Measurements from ENCODE around the gene BHLHE41. TPM values are rescaled to one million over a fixed set of nuclear protein-coding genes. Genes with fewer than 3 reads are reported as not detected.

BHLHE41 gene
- polyA plus RNA-seq, 1 donor (not counting 4 experiments of a cell fraction or from before 2014, with no cell fraction given) = 1.4 TPM

DNA sequence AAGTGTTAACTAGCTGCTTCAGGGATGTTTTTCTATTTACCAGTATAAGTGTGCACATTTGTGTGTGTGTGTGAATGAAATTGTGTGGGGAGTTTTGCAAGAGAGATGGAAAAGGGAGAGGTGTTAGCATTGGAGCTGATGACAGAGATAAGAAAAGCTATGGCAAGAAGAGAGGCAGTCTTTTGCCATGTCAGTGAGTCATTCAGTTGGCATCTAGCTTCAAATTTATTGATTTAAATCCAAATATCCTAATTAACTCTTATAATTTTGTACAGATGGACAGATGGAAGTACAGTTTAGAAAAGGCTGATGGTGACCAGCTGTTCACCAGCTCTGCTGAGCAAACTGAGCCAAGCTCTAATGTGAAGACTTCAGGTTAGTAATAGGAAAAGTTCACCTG lies 3.3 kb upstream of the BHLHE41 start:
- DNase-seq (ENCODE audit: low read depth, low spot score) (no peak), FAIRE-seq (no peak)
- H3K4me1 ChIP-seq (ENCODE audit: control insufficient read depth, extremely low read depth, insufficient read depth, low read length) = peaks cover 15% of the 10 kb centered on the region
- no peak overlapping the region for H3K4me3 ChIP-seq (ENCODE audit: control insufficient read depth in 2 of 3, extremely low read depth in 1 of 3, insufficient read depth in 2 of 3, low read depth in 1 of 3, low read length in 3 of 3)
- no peaks in the 10 kb centered on the region for H4K20me1 ChIP-seq (ENCODE audit: control insufficient read depth, extremely low read depth, insufficient read depth, low read length)
- H3K9me1 ChIP-seq (ENCODE audit: control insufficient read depth, extremely low read depth, insufficient read depth, low read length) = no peaks in the 10 kb centered on the region
- no peaks in the 10 kb centered on the region for H3K79me2 ChIP-seq (ENCODE audit: control insufficient read depth, insufficient read depth, low read length)
- H3K27me3 ChIP-seq (ENCODE audit: control insufficient read depth, extremely low read depth, insufficient read depth, low read length) = peaks cover 13% of the 10 kb centered on the region
- H3K9ac ChIP-seq (ENCODE audit: control insufficient read depth, extremely low read depth, insufficient read depth, low read length) = no peak overlapping the region
- H3K27ac ChIP-seq (ENCODE audit: control insufficient read depth, insufficient read depth, low read length) = no peak overlapping the region
- no peaks in the 10 kb centered on the region for H3K9me3 ChIP-seq (ENCODE audit: control insufficient read depth, low read depth, low read length)
- TF ChIP-seq, protein P1, sequence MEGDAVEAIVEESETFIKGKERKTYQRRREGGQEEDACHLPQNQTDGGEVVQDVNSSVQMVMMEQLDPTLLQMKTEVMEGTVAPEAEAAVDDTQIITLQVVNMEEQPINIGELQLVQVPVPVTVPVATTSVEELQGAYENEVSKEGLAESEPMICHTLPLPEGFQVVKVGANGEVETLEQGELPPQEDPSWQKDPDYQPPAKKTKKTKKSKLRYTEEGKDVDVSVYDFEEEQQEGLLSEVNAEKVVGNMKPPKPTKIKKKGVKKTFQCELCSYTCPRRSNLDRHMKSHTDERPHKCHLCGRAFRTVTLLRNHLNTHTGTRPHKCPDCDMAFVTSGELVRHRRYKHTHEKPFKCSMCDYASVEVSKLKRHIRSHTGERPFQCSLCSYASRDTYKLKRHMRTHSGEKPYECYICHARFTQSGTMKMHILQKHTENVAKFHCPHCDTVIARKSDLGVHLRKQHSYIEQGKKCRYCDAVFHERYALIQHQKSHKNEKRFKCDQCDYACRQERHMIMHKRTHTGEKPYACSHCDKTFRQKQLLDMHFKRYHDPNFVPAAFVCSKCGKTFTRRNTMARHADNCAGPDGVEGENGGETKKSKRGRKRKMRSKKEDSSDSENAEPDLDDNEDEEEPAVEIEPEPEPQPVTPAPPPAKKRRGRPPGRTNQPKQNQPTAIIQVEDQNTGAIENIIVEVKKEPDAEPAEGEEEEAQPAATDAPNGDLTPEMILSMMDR (optimal IDR thresholded peaks at IDR 0.05 in 1 of 3, IDR thresholded peaks at IDR 0.05 in 1 of 3, conservative IDR thresholded peaks at IDR 0.05 in 1 of 3; ENCODE audit: extremely low read depth in 1 of 3, insufficient read depth in 2 of 3, low read length in 3 of 3) = no peak
- TF ChIP-seq EZH2 (IDR thresholded peaks at IDR 0.05; ENCODE audit: low read length) = no peak
- dilution Hi-C loops (cut with MboI; ENCODE audit: extremely low pct_ligation_motif_present, low sequenced_read_pairs) = no loop called here
- no peak overlapping the region for H2AFZ ChIP-seq (ENCODE audit: control insufficient read depth, low read length)
- H3K36me3 ChIP-seq (ENCODE audit: control insufficient read depth in 2 of 2, extremely low read depth in 1 of 2, insufficient read depth in 2 of 2, low read length in 2 of 2) = no peaks in the 10 kb centered on the region
- no peak overlapping the region for H3K4me2 ChIP-seq (ENCODE audit: control insufficient read depth, extremely low read depth, insufficient read depth, low read depth, low read length)

DNA sequence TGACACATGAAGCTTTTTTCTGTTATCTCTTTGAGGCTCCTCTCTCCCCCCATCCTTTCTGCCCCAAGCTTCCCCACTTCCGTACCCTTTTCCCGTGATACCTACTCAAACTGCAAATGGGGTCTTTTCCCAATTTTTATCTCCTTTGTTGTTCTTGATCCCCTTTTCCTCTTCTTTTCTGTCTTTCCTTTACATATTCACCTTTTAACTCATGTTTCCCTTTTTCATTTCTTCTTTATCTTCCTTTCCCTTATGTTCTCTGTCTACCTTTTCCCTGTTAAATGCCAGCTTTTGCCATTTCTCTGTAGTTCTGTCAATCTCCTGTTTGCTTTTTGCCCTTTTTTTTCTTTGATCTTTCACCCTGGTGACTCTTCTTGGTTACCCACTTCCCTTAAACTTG lies 2.6 kb upstream of the BHLHE41 start:
- Histone ChIP-seq H3K4me1 (ENCODE audit: control insufficient read depth, extremely low read depth, insufficient read depth, low read length) (peaks cover 18% of the 10 kb centered on the region), H2AFZ (ENCODE audit: control insufficient read depth, low read length) (no peak overlapping the region), H3K9me1 (ENCODE audit: control insufficient read depth, extremely low read depth, insufficient read depth, low read length) (no peaks in the 10 kb centered on the region), H3K9me3 (ENCODE audit: control insufficient read depth, low read depth, low read length) (no peaks in the 10 kb centered on the region), H3K9ac (ENCODE audit: control insufficient read depth, extremely low read depth, insufficient read depth, low read length) (no peak overlapping the region), H3K4me2 (ENCODE audit: control insufficient read depth, extremely low read depth, insufficient read depth, low read depth, low read length) (no peak overlapping the region), H3K27ac (ENCODE audit: control insufficient read depth, insufficient read depth, low read length) (no peak overlapping the region), H3K36me3 (ENCODE audit: control insufficient read depth in 2 of 2, extremely low read depth in 1 of 2, insufficient read depth in 2 of 2, low read length in 2 of 2) (no peaks in the 10 kb centered on the region), H3K27me3 (ENCODE audit: control insufficient read depth, extremely low read depth, insufficient read depth, low read length) (peaks cover 13% of the 10 kb centered on the region), H3K79me2 (ENCODE audit: control insufficient read depth, insufficient read depth, low read length) (no peaks in the 10 kb centered on the region), H4K20me1 (ENCODE audit: control insufficient read depth, extremely low read depth, insufficient read depth, low read length) (no peaks in the 10 kb centered on the region), H3K4me3 (ENCODE audit: control insufficient read depth in 2 of 3, extremely low read depth in 1 of 3, insufficient read depth in 2 of 3, low read depth in 1 of 3, low read length in 3 of 3) (no peak overlapping the region)
- FAIRE-seq = no peak
- dilution Hi-C loops (cut with MboI; ENCODE audit: extremely low pct_ligation_motif_present, low sequenced_read_pairs) = no loop called here
- no peak for DNase-seq (ENCODE audit: low read depth, low spot score)
- TF ChIP-seq, protein P1 (optimal IDR thresholded peaks at IDR 0.05 in 1 of 3, IDR thresholded peaks at IDR 0.05 in 1 of 3, conservative IDR thresholded peaks at IDR 0.05 in 1 of 3; ENCODE audit: extremely low read depth in 1 of 3, insufficient read depth in 2 of 3, low read length in 3 of 3) = no peak
- no peak for TF ChIP-seq EZH2 (IDR thresholded peaks at IDR 0.05; ENCODE audit: low read length)
